Stromal cell of bone marrow (primary cell): ENCODE measurements around the gene P2RY14.

Experiments
- DNase-seq: peaks from one replicate; pipeline ENCODE4 v3.0.0-alpha.2; 2012; ENCODE audit warnings: low read depth

The P2RY14 gene

DNA sequence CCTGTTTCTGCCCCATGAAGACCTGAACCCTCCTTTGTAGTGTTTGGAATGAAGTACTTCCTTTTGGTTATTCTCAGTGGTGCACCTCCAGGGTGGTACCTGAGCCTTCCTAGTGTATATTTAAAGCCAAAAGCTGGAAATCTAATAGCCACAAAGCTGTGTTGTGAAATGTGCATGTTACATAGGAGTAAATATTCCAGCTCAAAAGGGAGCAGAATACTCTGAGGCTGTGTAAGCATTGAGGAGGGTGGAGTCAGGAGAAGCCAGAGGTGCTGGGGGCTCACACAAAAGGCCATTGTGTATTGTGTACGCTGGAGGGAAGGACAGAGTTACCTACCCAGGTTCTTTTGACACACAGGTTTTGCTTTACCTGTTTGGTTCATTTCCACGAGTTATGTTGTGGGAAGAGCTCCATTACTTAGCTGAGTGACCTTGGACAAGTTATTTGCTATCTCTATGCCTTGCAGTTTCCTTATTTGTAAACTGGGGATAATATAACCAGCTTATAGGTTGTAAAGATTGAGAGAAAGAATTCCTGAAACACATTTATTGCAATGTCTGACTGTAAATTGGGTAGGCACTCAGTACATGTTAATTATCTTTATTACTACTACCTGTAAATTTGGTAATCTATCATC, 100.0 kb downstream of the P2RY14 start:
- no peak for DNase-seq

- no peak for DNase-seq
These were observed 102.4 kb downstream of the P2RY14 start for GRCh38 chr3:151175952-151176351.

GRCh38 chr3:151174351-151174750, 104.0 kb downstream of the P2RY14 start:
- DNase-seq: no peak

GRCh38 chr3:151171145-151171757, 107.1 kb downstream of the P2RY14 start:
- no peak for DNase-seq

- DNase-seq: peak; percentile 11
These were observed 108.2 kb downstream of the P2RY14 start for GRCh38 chr3:151169948-151170679.

GRCh38 chr3:151169262-151169947, 108.9 kb downstream of the P2RY14 start:
- no peak for DNase-seq

DNA sequence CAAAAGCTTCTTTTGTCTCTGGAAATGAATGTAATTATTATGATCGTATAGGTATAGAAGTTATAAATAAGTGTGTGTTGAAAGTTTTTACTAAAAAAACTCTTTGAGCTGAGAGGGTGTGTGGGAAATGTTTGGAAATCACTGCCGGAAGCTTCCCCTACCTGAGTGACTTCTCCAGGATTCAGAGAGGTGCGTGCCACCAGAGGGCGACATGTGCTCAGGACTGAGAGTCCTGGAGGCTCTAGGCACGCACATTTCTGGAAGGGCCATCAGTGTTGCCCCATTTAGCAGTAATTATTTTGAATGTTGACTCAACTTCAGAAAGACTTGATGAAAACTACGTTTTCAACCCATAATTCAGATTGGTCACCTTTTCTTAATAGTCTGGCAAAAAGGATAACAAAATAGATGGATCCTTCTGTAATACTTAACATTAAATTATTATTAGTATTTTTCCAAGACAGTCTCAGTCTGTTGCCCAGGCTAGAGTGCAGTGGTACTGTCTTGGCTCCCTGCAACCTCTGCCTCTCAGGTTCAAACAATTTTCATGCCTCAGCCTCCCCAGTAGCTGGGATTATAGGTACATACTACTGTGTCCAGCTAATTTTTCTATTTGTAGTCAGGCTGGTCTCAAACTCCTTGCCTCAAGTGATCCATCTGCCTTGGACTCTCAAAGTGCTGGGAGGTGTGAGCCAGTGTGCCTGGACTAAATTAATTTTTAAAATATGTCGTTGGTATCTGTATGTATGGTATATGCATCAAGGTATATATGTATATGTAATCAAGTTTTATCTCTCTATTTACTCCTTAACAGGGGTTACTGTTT, 109.9 kb downstream of the P2RY14 start:
- DNase-seq: peak; percentile 44

DNA sequence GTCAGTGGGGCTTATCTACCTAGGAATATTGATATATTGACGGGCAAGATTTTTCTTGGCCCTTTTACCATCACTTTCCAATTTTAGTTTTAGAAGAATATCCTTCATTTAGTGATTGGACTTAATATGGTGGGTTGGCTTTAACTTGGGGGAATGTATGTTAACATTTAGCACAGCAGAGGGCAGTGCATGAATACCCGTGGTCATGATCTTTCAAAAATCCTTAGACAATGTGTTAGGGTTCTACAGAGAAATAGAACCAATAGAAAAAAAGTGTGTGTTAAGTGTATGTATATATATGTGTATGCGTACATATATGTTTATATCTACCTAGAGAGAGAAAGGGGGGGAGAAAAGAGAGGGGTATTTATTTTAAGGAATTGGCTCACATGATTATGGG, 112.2 kb downstream of the P2RY14 start:
- DNase-seq: no peak

DNA sequence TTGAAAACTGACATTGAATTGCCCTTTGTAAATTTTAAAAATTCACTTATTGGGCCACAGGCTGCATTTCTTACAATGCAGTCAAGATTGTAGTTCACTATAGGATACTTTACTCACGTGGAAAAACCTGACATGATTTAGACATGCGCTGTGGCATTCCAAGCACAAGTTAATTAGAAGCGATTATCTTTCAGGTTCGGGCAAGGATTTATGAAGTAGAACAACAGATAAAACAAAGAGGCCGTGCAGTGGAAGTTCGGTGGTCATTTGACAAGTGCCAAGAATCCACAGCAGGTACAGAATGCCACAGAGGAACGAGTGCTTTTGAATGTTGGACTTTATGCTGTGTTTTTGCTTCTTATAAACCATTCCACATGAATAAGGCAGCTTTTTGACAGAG, 113.1 kb downstream of the P2RY14 start:
- DNase-seq: no peak
